ENCODE data around the gene CALHM2.

The CALHM2 gene

DNA sequence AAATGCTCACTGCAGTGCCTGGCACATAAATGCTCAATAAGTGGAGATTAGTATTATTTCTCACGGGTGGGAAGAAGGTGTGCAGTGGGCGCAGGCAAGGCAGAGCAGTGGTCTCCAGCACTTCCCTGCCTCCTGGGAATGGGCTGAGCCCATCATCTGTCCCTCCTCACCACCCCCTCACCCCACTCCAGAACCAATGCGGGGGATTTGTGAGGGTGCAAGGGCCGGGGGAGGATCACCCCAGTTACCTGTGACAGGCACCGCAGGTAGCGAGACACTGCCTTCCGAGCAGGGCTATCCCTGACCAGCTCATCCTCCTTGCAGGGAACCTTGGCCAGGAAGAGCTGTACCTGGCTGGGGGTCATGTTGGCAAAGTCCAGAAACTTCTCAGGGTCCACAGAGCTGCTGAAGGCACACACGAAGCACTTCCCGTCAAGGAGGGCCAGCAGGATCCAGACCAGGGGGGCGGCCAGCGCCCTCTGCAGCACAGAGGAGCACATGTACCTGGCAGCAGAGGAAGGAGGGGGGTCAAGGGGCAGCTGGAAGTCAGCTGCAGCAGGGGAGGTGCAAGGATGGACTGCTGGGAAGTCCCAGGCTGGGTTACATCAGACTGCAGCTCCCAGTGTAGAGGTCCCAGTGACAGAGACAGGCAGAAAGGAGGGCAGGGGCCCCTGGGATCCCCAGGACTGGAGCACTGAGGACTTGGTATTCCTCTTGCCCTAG, 24.0 kb upstream of the CALHM2 start:
- in situ Hi-C loops (cut with MboI; ENCODE audit: low sequenced_read_pairs) = no loop called here

GRCh38 chr10:103475437-103475836, 23.3 kb upstream of the CALHM2 start:
- in situ Hi-C loops (cut with MboI; ENCODE audit: low sequenced_read_pairs) = no loop called here

DNA sequence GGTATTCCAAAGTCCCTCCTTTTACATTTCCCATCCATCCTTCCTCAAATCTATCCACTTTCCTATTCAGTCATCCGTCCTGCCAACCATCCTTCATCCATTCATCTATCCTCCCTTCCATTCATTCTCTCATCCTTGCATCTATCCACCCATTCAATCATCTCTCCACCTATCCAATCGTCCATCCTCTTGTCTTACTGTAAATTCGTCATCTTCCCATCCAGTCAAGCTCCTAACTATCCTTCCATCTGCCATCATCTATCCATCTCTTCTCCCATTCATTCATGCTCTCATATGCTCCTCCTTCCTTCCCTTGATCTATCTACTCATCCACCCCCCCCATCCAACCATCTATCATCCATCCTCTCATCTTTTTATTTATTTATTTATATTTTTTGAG, 21.9 kb upstream of the CALHM2 start:
- in situ Hi-C loops (cut with MboI; ENCODE audit: low sequenced_read_pairs) = no loop called here

DNA sequence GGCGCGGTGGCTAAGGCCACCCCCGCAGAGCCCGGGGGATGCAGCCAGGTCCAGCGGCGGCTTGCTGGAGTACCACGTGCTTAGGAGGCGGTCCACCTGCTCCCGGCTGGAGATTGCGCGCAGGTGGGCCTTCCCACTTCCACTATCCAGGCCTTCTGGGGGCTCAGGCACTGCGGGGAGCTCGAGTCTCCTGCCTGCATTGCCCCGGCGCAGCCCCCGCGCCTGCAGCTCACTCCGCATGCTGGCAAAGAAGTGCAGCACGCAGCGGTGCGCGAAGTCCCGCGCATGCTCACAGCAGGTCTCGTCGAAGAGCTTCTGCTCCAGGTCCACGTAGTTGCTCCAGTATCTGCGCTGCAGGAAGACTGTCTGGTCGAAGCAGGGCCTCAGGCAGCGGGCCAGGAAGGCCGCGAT, 21.1 kb upstream of the CALHM2 start:
- in situ Hi-C loops (cut with MboI; ENCODE audit: low sequenced_read_pairs) = no loop called here

- in situ Hi-C loops (cut with MboI; ENCODE audit: low sequenced_read_pairs) = no loop called here
Observed at GRCh38 chr10:103472005-103472404, 19.8 kb upstream of the CALHM2 start.

GRCh38 chr10:103470761-103471653, 18.8 kb upstream of the CALHM2 start:
- in situ Hi-C loops (cut with MboI; ENCODE audit: low sequenced_read_pairs) = no loop called here

DNA sequence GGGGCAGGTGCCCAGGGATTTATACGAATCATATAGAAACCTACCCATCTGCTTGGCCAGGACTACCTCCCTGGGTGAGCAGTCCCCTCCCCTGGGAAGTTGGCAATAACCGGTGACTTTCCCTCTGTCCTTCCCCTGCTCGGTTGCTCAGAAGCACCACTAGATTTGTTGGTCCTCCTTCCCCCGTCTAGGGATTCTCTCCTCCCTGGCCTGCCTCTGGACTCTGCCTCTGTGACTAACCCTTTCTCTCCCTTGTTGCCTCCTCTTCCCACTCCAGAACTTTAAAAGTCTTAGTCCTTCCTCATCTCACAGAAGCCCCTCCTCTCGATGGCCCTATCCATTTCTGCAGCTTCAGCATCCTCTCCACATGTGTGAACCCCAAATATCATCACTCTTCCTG, 17.0 kb upstream of the CALHM2 start:
- in situ Hi-C loops (cut with MboI; ENCODE audit: low sequenced_read_pairs) = no loop called here

DNA sequence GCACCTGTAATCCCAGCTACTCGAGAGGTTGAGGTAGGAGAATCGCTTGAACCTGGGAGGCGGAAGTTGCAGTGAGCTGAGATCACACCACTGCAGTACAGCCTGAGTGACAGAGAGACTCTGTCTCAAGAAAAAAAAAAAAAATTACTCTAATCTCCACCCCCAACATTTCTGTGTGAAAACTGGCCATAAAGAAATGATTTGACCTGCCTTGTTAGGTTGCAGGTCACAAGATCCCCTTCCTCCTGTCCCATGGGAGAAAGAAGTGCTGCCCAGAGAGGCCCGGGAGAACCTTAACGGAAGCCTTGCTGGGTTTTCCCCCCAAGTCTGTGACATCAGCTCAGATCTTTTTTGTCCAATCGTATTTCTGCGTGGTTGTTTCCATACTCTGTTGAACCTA, 15.2 kb upstream of the CALHM2 start:
- in situ Hi-C loops (cut with MboI; ENCODE audit: low sequenced_read_pairs) = no loop called here

GRCh38 chr10:103466734-103467133, 14.6 kb upstream of the CALHM2 start:
- in situ Hi-C loops (cut with MboI; ENCODE audit: low sequenced_read_pairs) = no loop called here

GRCh38 chr10:103465411-103466179, 13.4 kb upstream of the CALHM2 start:
- in situ Hi-C loops (cut with MboI; ENCODE audit: low sequenced_read_pairs) = no loop called here

DNA sequence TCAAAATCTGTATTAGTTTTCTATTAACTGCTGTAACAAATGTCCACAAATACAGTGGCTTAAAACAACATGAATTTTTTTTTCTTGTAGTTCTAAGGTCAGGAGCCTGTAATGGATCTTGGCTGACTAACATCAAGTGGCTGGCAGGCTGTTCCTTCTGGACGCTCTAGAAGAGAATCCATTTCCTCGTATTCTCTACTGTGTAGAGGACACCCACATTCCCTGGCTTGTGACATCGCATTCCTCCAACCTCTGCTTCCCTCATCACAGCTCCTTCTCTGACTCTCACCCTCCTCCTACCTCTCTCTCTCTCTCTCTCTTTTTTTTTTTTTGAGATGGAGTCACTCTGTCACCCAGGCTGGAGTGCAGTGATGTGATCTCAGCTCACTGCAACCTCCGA, 11.3 kb upstream of the CALHM2 start:
- in situ Hi-C loops (cut with MboI; ENCODE audit: low sequenced_read_pairs) = no loop called here

DNA sequence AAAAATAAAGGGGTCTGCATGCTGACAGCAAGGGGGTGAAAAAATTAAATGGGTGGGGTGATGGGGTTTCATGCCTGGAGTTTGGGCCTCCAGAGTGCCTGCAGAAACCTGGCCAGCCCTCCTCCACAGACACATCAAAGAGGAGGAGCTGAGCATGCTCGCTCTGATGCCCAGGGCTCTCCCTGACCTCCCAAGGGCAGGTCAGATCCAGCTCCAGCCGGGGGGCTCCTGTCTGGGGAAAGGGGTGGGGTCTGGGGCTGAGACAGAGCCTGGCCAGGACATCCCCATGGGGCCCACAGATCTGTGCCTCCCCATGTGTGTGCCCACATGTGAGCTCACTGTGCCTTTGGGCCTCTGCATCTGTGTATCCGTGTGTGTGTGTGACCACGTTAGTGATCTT, 7.4 kb upstream of the CALHM2 start:
- in situ Hi-C loops (cut with MboI; ENCODE audit: low sequenced_read_pairs) = no loop called here

DNA sequence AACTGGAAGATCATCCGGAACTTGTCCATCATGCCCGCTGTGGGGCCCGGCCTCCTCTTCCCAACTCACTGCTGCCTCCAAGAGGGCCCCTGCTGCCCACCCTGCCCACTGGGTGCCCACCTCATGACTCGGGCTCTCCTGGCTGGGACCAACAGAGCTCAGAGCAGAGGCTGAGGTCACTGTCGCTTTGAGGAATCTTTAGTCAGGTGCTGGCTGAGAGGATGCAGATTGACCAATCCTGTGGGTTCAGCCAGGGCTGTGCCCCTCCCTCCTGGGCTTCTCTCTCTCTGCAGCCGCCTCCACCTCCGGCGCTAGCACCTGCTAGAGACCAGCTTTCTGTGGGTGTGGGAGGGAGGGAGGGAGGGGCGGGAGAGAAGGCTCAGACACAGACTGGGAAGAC, 6.5 kb upstream of the CALHM2 start, which contains the start of gene CALHM1:
Gene CALHM1, minus strand, starts transcription at position 181 of the 400 bp plus-strand sequence. Its CDS starts 149 bp downstream, at position 32.
- in situ Hi-C loops (cut with MboI; ENCODE audit: low sequenced_read_pairs) = no loop called here

- in situ Hi-C loops (cut with MboI; ENCODE audit: low sequenced_read_pairs) = no loop called here
Observed at GRCh38 chr10:103457896-103458583, 5.9 kb upstream of the CALHM2 start.

DNA sequence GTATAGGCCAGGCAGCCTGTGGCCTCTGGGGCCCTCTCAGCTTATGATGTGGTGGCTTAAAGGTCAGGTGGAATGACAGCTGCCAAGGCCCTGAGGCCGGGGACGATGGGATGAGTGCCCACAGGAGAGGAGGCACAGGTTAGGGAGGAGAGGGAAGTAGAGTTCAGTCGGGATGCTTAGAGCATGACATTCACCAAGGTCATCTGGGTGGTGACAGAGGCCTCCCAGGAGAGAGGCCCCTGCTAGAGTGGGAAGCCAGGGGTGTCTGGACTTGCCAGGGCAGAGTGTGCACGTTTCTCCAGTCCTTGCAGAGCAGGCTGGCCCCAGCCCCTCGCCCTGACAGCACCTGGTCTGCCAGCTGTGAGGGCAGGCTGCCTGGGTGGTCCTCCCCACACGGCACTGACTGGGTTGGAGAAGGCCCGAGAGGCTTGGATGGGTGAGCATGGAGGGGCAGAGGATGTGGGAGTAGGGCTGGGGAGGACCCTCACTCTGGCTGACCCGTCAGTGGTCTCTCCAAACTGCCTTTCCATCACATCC, 5.1 kb upstream of the CALHM2 start:
- in situ Hi-C loops (cut with MboI; ENCODE audit: low sequenced_read_pairs) = no loop called here

DNA sequence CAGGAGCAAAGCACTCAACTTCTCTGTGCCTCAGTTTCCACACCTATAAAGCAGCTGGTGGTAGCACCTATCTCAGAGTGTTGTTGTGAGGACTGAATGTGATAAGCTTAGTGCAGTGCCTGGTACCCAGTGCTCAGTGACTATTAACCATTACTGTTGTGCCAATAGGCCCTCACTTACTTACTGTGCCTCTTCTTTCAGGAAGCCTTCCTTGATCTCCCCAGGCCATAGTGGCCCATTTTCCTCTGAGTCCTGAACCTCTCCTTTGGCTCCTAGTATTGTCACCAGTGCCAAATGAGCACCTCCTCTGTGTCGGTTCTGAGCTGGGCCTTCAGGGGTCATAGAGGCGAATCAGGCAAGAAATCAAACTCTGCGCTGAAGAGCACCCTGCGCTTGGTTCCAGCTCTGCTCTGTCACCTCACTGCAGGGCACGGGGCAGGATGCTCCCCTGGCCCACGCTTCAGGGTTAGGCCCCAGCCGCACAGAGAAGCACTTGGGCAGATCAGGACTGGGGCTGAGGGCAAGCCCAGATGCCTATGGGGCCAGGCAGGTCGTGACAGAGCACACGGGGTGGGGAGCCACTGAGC, 4.0 kb upstream of the CALHM2 start:
- in situ Hi-C loops (cut with MboI; ENCODE audit: low sequenced_read_pairs) = no loop called here

GRCh38 chr10:103455235-103455634, 3.1 kb upstream of the CALHM2 start:
- in situ Hi-C loops (cut with MboI; ENCODE audit: low sequenced_read_pairs) = no loop called here

DNA sequence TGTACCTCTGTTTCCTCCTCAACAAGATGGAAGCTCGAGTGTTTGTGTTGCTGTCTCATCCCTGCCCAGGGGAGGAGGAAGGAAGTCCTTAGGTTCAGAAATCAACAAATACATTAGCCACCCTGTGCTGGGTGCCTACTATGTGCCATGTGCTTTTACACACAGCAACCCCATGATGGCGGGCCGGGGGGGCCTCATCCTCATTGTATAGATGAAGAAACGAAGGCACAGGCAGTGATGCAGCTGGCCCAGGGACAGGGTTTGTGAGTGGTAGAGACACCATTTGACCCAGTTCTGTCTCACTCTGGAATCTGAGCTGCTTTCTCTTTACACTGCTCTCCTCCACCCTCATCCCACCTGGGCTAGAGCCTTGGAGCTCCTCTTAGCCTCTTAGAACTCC, 1.9 kb upstream of the CALHM2 start:
- in situ Hi-C loops (cut with MboI; ENCODE audit: low sequenced_read_pairs) = no loop called here

DNA sequence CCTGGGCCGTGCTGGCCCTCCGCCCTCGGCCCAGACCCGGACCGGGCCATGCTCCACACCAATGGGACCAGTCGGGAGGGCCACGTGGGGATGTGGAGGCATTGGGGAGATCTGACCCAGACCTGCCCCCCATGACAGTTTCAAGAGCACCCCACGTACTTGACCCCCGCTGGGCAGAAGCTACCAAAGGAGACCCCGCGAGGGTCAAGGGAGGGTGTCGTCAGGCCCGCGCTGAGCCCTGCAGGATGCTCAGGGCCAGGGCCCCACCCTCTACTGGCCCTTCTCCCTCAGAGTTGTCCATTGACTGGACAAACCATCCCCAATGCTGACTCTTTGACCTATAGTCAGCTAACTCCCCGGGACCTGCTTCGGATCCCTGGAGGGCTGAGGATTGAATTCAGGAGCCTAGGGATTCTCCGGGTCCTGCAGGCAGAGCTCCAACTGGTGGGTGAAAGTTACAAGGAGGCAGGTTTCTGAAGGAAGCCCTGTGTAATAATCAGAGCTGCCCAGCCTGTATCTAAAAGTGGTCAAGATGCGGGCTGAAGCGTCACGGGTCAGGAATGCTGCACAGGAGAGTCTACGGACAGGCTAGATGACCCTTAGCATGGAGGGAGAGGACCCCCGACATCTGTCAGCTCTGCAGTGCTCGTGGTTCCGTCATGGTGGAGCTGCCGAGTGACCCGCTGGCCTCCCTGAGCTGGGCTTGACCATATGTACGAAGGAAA, 498 bp upstream of the CALHM2 start:
- in situ Hi-C loops (cut with MboI; ENCODE audit: low sequenced_read_pairs) = no loop called here

Data from HL-60/S4 treated with phorbol 12-myristate 13-acetate at 8.2 ng/mL for 4 days and 3 days (cell line).